Measurements from ENCODE around the gene CAMTA1.

- TF ChIP-seq CTCF (IDR thresholded peaks at IDR 0.05) (no peak), EZH2phosphoT487 (IDR thresholded peaks at IDR 0.05) (no peak), EZH2 (IDR thresholded peaks at IDR 0.05) (no peak)
Observed at GRCh38 chr1:7704214-7705047, 919.2 kb downstream of the CAMTA1 start.

Data from neural progenitor cell (in vitro differentiated cells).